HG02981 (cell line): ENCODE data around the gene IQGAP2.

ENCODE experiments used
- ATAC-seq: cut with Tn5 transposase; IDR thresholded peaks from one replicate; pipeline ENCODE4 v1.9.1; 2021; ENCODE audit warnings: mild to moderate bottlenecking, moderate library complexity; ENCODE audit not compliant: unreplicated experiment

IQGAP2 gene

GRCh38 chr5:76383126-76383832, 19.8 kb upstream of the IQGAP2 start:
- no peak for ATAC-seq

GRCh38 chr5:76384189-76384588, 18.9 kb upstream of the IQGAP2 start:
- ATAC-seq, result no peak

GRCh38 chr5:76384705-76385104, 18.4 kb upstream of the IQGAP2 start:
- ATAC-seq, result no peak

- ATAC-seq, result no peak
Measured at GRCh38 chr5:76385540-76385939, 17.5 kb upstream of the IQGAP2 start.

GRCh38 chr5:76386360-76386759, 16.7 kb upstream of the IQGAP2 start:
- no peak for ATAC-seq

GRCh38 chr5:76388236-76388635, 14.8 kb upstream of the IQGAP2 start:
- ATAC-seq, result no peak

GRCh38 chr5:76388791-76389512, 14.1 kb upstream of the IQGAP2 start:
- ATAC-seq, result no peak

GRCh38 chr5:76389513-76390154, 13.5 kb upstream of the IQGAP2 start:
- no peak for ATAC-seq

GRCh38 chr5:76391014-76391413, 12.1 kb upstream of the IQGAP2 start:
- no peak for ATAC-seq

GRCh38 chr5:76393035-76393680, 9.9 kb upstream of the IQGAP2 start:
- no peak for ATAC-seq

- ATAC-seq, result no peak
Measured at GRCh38 chr5:76397200-76397599, 5.9 kb upstream of the IQGAP2 start.

GRCh38 chr5:76399268-76399667, 3.8 kb upstream of the IQGAP2 start:
- no peak for ATAC-seq

GRCh38 chr5:76400466-76400865, 2.6 kb upstream of the IQGAP2 start:
- no peak for ATAC-seq

GRCh38 chr5:76401801-76402250, 1.3 kb upstream of the IQGAP2 start:
- ATAC-seq, result peak; percentile 20

- peak; percentile 32 for ATAC-seq
Measured at GRCh38 chr5:76402251-76402885, 717 bp upstream of the IQGAP2 start.

- peak; percentile 22 for ATAC-seq
Measured at GRCh38 chr5:76403766-76404222, 709 bp downstream of the IQGAP2 start.

GRCh38 chr5:76404223-76405211, 1.4 kb downstream of the IQGAP2 start:
- peak; percentile 23 for ATAC-seq

- ATAC-seq, result no peak
Measured at GRCh38 chr5:76406014-76406413, 2.9 kb downstream of the IQGAP2 start.

- ATAC-seq, result no peak
Measured at GRCh38 chr5:76406673-76407072, 3.6 kb downstream of the IQGAP2 start.
